ENCODE data around the gene BEGAIN.

Gene BEGAIN

DNA sequence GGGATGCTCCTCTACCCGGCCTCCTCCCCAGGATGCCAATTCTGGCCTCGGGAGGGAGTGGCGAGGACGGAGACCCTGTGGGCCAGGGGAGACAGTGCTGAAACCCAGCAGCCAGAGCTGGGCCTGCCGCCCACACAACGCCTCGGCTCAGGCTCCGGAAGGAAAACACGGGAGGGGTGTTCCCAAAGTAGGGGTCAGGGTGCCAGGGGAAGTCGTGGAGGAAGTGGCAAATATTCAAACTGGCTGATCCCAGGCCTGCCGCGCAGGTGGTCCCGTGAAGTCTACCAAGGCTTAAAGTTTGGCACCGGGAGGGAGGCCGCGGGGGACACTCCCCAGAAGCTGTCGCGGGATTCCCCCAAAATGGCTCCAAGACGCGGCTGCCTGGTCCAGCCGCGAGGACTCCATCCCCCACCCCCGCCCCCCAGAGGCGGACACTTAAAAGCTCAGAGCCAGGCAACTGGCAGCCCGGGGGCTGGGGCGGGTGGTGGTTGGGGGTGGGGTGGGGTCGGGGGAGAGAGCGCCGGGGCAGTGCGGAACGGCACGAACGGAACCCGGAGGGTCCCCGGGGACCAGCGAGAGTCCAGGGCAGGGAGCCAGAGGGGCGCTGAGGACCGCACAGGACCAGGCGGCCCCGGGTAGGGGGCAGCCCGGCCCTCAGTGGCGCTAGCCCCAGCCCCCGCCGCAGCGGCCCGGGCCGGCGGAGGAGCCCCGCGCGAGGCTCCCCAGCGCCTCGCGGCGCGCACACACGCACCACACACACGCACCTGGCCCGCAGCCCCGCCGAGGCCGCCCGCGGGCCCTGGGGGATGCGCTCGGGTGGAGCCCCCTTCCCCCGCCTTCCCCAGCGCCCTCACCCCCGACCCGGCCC lies 20.0 kb downstream of the BEGAIN start:
- no peak for DNase-seq

DNA sequence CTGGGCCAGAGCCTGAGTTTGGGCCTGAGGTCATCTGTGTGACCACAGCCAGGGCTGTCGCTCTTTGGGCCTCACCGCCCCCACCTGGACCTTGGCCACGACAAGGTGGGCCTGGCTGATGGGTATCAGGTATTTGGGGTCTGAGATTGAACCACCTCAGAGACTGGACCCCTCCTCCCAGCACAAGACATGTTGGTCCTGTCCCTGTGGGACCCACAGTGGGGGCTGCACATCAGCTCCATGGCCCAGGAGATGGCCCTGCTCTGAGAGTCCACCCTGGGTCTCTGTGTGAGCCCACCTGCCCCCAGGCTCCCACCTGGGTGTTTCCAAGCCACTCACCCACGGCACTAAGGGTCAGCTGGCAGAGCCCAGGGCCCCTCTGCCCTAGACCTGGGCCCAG lies 20.6 kb downstream of the BEGAIN start:
- no peak for DNase-seq

DNA sequence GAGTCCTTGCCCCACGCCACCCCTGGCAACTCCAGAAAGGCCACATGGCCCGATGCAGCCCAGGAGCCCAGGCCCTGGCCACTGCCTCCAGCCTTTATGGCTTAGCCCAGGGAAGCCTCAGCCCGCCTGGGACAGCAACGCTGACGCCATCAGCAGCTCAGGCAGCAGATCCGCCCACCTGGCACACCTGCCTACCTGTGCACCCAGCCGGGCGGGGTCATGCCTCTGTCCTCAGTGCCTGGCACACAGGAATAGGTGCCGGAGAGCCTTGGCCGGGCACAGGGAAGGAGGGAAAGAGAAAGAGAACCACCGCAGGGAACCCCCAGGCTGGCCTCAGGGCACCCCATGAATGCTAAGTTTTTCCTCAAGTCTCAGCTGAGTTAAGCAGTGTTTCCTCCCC lies 21.1 kb downstream of the BEGAIN start:
- no peak for DNase-seq

DNA sequence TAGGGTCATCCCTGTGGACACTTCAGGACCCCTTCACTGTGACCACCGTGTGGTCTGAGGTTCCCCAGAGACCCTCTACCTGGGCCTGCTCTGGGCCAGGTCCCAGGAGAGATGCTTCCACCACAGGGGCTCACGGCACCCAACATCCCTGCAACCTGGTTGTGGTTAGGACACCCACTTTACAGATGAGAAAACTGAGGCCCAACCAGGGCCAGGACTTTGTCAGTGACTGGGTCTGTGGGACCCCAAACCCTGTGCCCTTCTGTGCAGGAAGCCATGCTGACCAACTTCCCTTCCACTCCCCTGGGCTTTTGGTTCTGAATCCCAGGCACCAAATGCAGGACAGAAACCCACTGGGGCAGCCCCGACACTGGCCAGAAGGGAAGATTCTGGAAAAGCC lies 21.6 kb downstream of the BEGAIN start:
- DNase-seq, result no peak

DNA sequence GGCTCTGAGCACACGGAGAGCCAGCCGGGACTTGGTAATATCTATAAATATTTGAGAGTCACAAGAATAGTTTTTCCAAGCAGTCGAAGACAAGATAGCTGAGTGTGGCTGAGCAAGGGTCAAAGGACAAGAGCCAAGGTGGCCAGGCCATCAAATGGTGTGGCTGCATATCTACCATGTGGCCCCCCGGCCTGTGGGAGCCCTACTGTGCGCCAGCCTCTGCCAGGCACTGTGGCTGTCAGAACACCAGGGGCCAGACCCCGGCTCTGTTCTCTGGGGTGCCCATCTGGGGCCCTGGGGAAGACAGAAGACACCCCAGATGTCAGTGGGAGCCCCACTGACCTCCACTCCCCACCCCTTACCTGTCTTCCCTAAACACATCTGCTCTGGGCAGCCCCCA lies 22.7 kb downstream of the BEGAIN start:
- no peak for DNase-seq

DNA sequence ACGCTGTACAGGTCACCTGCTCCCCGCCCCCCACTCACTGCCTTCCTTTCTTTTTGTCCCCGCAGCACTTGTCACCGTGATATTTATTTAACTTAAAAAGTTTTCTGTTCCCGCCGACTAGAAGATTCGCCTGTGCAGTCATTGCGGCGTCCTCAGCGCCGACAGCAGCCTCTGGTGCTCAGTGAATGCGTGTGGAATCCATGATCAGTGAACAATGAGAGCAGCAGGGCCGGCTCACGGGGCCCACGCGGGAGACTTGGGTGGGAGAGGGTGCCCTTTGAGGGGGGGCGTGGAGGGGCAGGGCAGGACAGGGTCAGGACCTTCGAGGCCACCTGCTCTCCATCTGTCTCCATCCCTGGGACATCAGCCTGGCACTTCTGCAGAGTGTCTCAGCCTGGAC lies 24.5 kb downstream of the BEGAIN start:
- no peak for DNase-seq

DNA sequence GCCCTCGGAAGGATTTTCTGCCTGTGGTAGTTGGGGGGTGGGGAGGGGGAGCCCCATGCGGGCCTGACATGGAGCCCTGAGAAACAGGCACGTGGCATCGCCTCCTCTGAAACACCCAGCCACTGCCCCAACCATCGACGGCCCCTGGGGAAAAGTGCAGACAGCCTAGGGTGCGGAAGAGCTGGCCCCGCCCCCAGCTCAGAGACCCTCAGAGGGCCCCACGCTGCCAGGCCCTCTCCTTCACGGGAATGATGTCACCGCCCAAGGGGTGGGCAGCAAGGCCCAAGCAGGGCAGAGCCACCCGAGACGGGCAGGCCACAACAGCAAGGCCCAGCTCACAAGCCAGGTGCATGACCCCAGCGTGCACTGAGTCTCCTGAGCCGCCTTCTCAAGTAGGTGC lies 26.2 kb downstream of the BEGAIN start:
- no peak for DNase-seq

DNA sequence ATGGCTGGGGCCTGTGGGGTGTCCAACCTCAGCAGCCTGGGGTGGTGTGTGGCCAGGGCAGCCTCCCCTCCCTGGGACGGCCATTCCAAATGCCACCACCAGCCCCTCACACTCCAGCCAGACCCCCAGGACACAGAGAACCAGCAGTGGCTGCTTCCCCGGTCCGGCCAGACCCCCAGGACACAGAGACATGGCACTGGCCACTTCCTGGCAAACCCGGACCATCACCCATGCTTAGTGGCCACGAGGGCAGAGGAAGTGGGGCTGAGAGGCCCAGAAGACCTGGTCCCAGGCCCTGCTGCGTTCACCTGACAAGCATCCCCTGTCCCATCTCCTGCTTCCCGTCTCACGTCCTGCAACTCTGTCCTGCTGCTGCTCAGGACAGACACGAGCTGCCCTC lies 26.7 kb downstream of the BEGAIN start:
- DNase-seq, result no peak

DNA sequence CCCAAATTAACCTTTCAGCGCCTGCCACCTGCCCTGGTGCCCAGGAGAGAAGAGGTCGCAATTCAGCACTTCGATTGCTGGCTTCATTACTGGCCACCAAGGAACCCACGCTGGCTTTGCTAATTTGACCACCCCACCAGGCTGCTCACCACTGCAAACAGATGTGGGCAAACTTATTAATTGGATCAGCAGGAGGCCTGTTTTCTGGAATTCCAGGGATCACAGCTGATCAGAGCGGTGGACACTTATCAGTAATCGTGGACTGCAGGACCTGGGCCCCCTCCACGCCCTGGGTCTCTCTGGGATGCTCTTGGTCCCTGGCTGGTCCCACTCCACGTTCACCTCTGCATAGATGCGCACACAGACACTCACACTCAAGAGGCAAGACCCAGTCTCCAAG lies 27.8 kb downstream of the BEGAIN start:
- no peak for DNase-seq

DNA sequence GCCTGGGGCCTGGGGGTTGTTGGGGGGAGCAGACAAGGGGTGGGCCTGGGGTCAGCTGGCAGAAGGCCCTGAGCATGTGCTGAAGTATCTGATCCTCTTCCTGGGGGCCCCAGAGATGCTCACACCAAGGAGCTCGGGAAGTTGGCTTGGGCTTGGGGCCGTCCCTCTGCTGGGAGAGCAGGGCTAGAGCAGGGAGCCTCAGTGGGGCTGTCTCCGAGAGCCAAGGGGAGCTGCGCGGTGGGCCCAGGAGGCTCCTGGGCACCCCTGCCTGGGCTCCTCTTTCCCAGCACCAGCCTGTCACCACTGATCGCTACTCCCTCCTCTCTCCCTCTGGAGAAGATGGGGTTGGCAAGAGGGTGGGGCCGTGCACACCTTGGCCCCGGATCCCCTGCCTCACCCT lies 28.3 kb downstream of the BEGAIN start:
- no peak for DNase-seq

DNA sequence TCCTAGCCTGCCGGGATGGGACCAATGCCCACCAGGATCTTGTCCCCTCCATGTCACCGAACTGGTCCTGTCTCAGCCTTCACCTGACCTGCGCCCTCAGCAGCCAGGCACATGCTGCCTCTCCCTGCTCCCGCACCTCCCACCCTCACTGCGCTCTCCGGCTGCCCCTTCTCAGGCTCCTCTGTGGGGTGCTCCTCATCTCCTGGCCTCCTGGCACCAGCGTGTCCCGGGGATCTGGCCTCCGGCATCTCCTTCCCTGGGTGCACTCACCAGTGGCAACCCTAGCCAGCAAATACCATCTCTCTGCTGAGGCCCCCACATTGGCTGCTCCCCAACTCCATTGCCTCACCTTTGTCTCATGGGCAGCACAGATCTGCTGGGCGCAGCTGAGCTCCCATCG lies 29.0 kb downstream of the BEGAIN start:
- DNase-seq, result no peak

DNA sequence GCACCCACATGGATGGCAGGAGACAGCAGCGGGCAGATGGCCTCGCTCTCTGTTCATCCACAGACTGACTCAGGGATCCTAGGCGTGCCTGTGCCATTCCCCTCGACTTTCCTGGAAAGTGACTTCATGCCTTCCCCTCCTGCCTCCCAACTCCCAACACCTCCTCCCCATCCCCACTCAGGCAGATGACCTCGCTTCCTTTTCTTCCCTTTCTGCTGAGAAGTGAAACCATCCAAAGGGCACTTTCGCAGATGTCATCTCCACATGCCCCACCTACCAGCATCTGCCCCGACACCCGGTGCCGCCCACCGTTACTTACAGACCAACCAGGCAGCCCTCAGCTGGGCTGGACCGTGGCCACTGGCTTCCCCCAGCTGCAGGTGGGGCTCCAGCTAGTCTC lies 29.6 kb downstream of the BEGAIN start:
- DNase-seq, result no peak

DNA sequence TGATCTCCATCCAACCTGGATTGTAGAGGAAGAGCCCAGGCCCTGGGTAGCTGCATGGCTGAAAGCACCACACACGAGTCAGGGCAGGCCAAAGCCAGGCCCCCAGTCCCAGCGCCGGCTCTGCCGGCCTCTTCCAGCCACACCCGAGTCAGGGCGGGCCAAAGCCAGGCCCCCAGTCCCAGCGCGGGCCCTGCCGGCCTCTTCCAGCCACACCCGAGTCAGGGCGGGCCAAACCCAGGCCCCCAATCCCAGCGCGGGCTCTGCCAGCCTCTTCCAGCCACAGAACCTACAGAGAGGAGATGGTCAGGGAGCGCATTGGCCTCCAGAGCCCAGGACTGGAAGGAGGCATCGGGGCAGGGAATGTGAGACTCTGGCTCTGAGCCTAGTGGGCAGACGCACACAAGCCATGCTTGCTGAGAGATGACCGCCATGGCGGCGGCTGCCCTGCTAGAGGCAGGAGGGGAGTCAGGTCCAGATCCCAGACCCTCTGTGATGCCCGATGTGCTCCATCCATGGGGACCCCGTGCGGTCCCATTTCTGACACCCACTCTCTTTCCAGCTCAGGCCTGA lies 30.2 kb downstream of the BEGAIN start:
- no peak for DNase-seq

DNA sequence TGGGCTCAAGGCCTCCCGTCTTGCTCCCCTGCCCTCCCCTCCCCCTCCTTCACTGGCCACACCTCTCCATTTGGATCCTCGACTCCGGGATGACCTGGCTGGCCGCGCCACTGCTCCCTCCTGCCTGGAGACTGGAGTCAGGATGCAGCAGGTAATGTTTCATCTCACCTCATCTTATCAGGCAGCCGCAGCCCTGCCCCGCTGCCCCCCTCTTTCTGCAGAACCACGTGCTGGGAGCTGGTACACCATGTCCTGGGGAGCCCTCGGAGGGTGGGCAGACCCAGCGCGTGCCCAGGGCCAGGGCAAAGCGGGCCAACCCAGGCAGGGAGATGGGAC lies 31.1 kb downstream of the BEGAIN start:
- no peak for DNase-seq

DNA sequence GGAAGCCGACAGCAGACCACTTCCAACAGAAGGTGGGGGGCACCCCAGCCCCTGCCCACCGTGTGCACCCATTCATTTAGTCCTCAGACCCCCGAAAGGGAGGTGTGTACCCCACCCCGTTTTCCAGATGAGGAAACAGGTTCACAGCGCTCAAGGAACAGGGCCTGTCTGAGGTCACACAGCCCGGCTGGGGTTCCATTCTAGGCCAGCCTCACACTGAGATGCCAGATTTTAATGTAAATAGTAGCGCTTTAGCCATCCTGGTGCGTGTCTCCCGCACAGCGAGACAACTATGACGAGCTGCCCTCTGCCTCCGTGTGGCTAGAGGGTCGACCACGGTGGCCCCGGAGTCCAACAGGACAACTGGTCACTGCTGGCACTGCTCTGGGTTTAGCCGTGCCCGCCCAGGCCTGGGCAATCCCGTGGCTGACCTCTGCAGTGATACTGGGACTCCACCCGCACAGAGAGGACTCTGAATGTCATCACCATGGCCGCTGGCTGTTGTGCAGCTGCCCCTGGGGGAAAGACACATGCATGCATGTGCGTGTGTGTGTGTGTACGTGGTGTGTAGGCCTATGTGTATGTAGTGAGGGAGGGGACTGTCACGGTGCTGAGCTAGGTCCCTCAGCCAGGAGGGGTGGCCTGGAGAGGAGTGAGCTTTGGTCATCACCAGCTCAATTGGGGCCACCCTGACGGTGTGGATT lies 31.6 kb downstream of the BEGAIN start:
- DNase-seq, result no peak

DNA sequence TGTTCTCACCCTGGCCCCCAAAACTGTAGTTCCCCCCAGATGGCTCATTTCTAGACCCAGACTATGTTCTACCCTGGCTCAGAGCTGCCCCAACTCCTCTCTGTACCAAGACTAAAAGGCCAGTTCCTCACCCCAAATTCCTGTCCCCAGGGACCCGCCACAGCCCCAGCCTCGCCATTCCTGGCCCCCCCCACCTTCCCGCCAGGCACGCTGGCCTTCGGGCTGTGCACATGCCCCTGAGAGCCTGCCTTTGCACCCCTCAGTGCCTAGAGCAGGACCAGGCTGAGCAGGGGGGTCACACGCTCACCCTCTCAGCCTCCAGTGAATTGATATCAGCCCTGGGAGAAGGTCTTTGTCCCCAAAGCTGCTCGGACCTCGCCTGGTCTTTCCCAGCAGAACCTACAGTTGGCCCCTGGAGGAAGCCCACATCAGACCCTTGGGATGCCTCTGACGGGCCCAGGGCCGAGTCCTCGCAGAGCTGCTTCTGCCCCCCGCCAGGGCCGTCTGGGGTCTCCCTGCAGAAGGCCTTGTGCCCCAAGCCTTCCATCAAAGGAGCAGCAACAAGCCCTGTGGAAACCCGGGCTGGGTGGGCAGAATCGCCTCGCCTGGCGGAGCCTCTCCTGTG lies 32.4 kb downstream of the BEGAIN start:
- no peak for DNase-seq

DNA sequence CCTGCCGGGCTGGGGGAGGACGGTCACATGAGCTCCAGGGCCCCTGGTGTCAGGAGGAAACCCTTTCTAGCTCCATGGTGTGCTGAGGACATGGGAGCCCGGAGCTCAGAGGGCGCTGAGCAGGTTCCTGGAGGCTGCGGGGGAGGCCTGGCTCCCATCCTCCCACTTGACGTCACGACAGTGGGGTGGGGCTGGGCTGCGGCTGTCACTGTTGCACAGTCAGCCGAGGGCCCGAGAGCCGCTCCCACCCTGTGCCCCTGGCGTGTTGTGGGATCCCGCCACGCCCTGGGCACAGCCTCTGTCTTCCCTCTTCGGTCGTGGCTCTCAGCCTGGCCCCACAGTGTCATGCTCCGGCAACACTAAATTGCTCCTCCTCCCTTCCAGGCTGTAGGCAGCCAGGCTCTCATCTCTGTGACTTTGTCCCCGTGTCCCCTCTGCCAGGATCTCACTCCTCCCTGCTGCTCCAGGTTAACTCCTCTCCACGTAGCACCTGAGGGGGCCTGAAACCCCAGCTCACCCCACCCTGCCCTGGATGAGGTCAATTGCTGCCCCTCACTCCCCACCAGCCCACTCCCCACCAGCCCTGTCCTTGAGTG lies 33.0 kb downstream of the BEGAIN start:
- DNase-seq, result no peak

DNA sequence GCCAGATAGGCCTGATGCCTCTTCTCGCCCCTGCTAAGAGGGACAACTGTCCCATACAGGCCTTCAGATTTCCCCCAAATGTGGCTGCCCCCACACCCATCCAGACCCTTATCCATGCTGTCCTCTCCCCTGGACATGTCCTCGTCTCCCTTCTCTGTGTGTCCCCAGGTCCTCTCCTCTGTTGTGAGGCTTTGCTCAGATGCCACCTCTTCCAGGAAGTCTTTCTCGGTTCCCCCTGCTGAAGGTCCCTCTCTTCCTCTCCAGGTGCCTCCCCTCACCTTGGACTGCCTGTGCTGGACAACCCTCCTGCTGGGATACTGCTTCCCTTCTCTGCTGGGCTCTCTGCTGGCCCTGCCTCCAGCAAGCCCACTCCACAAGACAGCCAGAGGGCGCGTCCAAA lies 33.7 kb downstream of the BEGAIN start:
- DNase-seq, result no peak

DNA sequence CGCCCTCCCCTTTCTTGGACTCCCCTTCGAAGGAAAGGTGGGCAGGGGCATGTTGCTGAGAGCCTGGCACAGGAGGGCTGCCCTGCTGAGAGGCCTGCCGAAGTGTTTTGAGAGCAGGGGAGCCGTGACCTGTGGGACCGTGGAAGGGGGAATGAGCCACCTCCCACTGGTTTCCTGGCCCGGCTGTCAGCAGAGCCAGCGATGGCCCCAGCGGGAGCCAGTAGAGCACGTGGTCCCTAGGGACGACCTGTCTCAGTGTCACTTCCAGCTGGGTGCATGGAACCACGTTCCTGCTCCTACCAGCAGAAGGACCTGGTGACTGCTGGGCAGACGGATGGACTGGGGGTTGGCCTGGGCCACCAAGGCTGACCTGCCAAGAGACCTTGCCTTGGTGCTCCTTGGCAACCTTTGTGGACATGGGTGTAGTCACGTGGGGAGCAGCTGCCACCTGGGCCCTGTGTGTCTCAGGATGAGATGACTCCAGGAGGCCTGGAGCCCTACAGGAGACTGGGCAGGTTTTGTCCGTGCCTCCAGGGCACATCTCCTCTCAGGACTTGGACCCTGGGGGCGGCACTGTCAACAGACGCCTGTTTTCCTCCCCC lies 34.6 kb downstream of the BEGAIN start:
- DNase-seq, result no peak

DNA sequence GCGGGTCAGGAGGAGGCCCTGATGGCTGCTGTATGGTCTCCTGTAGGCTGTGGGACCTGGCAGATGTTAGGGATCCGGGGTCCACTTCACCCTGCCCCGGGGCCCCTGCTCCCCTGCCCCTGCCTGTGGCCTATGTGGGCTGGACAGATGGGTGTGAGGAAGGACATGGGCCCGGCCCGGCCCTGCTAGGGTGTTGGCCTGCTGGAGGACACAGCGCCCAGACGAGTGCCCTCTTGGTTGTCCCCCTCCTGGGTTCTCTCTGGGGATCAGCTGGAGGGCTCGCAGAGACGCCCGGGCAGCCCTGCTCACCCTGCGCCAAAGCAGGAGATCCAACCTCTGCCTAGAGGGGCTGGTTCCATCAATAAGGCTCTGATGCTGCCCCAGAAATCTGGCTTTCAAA lies 36.2 kb downstream of the BEGAIN start:
- DNase-seq, result no peak

DNA sequence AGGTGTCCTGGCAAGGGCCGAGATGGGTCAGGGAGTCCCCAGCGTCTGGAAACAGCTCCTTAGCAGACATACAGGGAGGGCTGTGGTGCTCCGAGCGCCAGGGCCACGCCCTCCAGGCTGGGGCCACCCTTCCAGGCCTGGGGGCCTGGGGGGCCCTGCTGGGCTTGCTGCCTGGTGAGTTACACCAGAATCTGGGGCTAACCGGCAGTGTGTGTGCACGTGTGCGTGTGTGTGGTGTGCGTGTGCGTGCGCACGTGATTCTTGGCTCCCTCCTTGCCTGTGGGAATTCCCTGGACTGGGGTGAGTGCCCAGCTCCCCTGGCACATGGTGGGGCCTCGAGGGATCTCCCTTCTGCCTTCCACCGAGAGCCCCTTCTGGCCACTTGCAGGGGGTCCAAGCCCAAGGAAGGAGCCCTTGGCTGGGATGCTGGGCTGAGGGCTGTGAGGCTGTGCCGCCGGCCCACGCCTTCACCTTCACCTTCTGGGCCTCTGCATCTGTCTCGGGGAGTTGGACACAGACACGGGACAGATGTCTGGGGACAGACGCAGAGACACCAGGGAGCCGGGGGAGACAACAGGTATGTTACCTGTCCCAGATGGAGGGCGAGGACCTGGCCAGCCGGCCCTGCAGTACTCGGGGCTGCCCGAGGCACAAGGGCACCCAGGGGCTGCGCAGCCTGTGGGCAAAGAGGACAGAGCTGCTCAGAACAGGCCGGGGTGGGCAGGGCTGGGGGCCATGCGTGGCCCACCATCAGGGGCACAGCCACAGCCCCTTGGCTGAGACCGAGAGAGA lies 37.2 kb downstream of the BEGAIN start:
- no peak for DNase-seq

DNA sequence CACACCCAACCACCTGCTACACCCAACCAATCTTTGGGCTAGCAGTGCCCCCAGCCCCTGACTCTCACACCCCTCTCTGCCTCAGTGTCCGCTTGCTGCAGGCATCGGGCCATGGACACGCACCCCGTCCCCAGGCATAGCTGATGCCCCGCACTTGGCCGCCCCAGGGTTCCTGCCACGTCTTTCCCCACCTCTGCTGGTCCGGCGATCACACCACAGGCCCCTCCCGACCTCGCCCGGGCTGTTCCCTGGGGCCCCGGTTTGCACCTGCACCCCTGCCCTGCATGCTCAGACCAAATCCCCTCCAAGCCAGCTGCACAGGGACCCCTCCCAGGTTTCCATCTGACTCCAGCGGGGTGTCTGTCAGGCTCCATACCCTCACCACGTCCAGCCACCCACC lies 38.3 kb downstream of the BEGAIN start:
- DNase-seq, result no peak
